Panc1 (cell line): ENCODE data around the gene ASTN2. TPM values are rescaled to one million over a fixed set of nuclear protein-coding genes. Genes with fewer than 3 reads are reported as not detected.

ENCODE experiments used
- ATAC-seq: fragments of 200-7000 bp; cut with Tn5 transposase; 2 replicates; pipeline ENCODE4 v1.9.1; 2020; ENCODE audit warnings: mild to moderate bottlenecking, moderate library complexity
- BruUV-seq: library from RNA; stranded (reverse); fragments of 400-500 nt; replicated peaks from 2 replicates; lab custom pipeline; 2021; lab: Mats Ljungman, UMichigan
- CTCF ChIA-PET: fragments of 300-600 bp; sonication (Branson Sonifier 250); formaldehyde crosslinking; loops from one replicate; lab custom pipeline; 2022; ENCODE audit warnings: antibody characterized with exemption; lab: Charles Lee
- POLR2A ChIA-PET: fragments of 300-600 bp; sonication (Branson Sonifier 250); formaldehyde crosslinking; loops from one replicate; lab custom pipeline; 2022; ENCODE audit warnings: antibody characterized with exemption; lab: Charles Lee
- DNase-seq: peaks from one replicate; pipeline ENCODE4 v3.0.0-alpha.2; 2010; ENCODE audit warnings: low read depth, low spot score
- H3K27ac ChIP-seq: 2 replicates; pipeline ENCODE4 v1.5.1; 2011; ENCODE audit warnings: mild to moderate bottlenecking, low read length, inconsistent platforms
- H3K27me3 ChIP-seq: fragments of 200-500 bp; sonication (Bioruptor generic); 2 replicates; pipeline ENCODE4 v1.6.0; 2014; ENCODE audit warnings: low read length, inconsistent platforms; ENCODE audit not compliant: control insufficient read depth, insufficient read depth
- H3K36me3 ChIP-seq: fragments of 200-500 bp; sonication (Bioruptor generic); 2 replicates; pipeline ENCODE4 v1.5.1; 2014; ENCODE audit warnings: inconsistent platforms, mild to moderate bottlenecking, low read length, moderate library complexity; ENCODE audit not compliant: control insufficient read depth, insufficient read depth
- H3K4me1 ChIP-seq: 2 replicates; pipeline ENCODE4 v1.5.1; 2011; ENCODE audit warnings: inconsistent platforms, mild to moderate bottlenecking, low read length, moderate library complexity; ENCODE audit not compliant: control insufficient read depth, insufficient read depth
- H3K4me3 ChIP-seq, 2 experiments: 2 replicates each; pipeline ENCODE4 v1.5.1; 2011 to 2012; ENCODE audit warnings: low read depth in 2 of 2, low read length in 2 of 2, mild to moderate bottlenecking in 2 of 2, inconsistent platforms in 1 of 2, moderate library complexity in 1 of 2
- H3K9me3 ChIP-seq: fragments of 200-500 bp; sonication (Bioruptor generic); 2 replicates; pipeline ENCODE4 v1.5.1; 2014; ENCODE audit warnings: low read depth, mild to moderate bottlenecking, inconsistent platforms, low read length, moderate library complexity; ENCODE audit not compliant: control insufficient read depth, insufficient read depth
- CTCF ChIP-seq: fragments of 450-650 bp; IDR thresholded peaks from 2 replicates; pipeline ENCODE4 v1.5.1; 2017; ENCODE audit warnings: mild to moderate bottlenecking
- POLR2AphosphoS5 ChIP-seq: IDR thresholded peaks from 2 replicates; pipeline ENCODE4 v1.6.1; 2012; ENCODE audit warnings: mild to moderate bottlenecking, low read depth, low read length, moderate library complexity
- REST ChIP-seq, 2 experiments: IDR thresholded peaks; 2 replicates each; pipeline ENCODE4 v1.6.1; 2011 to 2012; ENCODE audit warnings: low read depth in 2 of 2, control low read depth in 1 of 2, low read length in 1 of 2, mild to moderate bottlenecking in 1 of 2, moderate library complexity in 1 of 2; ENCODE audit not compliant: insufficient read depth in 1 of 2
- SIN3A ChIP-seq: IDR thresholded peaks from 2 replicates; pipeline ENCODE4 v1.6.1; 2012; ENCODE audit warnings: low read depth, mild to moderate bottlenecking, low read length, moderate library complexity, borderline replicate concordance; ENCODE audit not compliant: insufficient read depth
- TCF7L2 ChIP-seq: IDR thresholded peaks from 2 replicates; pipeline ENCODE4 v1.6.1; 2011; ENCODE audit warnings: mild to moderate bottlenecking, low read depth, low read length, inconsistent platforms
- in situ Hi-C: cut with HindIII; loops from 2 replicates; pipeline ENCODE4 v1.10.0; 2016; ENCODE audit warnings: low sequenced_read_pairs, low pct_unique_long_range_greater_than_20kb
- intact Hi-C: fragments of 100-400 bp; cut with micrococcal nuclease; formaldehyde crosslinking; loops from one replicate; pipeline ENCODE4 v1.10.0; 2022; ENCODE audit not compliant: unreplicated experiment
- total RNA-seq: library from RNA; stranded (reverse); gene quantifications from one replicate; pipeline ENCODE4 v1.2.1, GENCODE V29; 2021; ENCODE audit not compliant: unreplicated experiment

ASTN2 gene
- total RNA-seq, 1 experiment from 2014 or later, result 3.9 TPM

GRCh38 chr9:116913536-116913935 is 501.3 kb downstream of the ASTN2 start:
- no TSS peak for BruUV-seq
- no peak overlapping the region for H3K27ac ChIP-seq
- H3K4me3 ChIP-seq, result no peak overlapping the region
- in situ Hi-C loops, result no loop called here
- H3K4me1 ChIP-seq, result no peaks in the 10 kb centered on the region
- ATAC-seq, result no peak
- H3K9me3 ChIP-seq, result no peaks in the 10 kb centered on the region
- no peaks in the 10 kb centered on the region for H3K27me3 ChIP-seq
- no peaks in the 10 kb centered on the region for H3K36me3 ChIP-seq
- DNase-seq, result no peak
- intact Hi-C loops, result no loop called here
- TF ChIP-seq CTCF (no peak), REST (IDR thresholded peaks at IDR 0.05; ENCODE audit: insufficient read depth in 1 of 2, low read depth in 2 of 2, low read length in 1 of 2) (no peak), SIN3A (no peak), TCF7L2 (no peak), POLR2AphosphoS5 (no peak)
- ChIA-PET POLR2A (no interaction called here), CTCF (no interaction called here)

GRCh38 chr9:116910201-116910600 is 504.7 kb downstream of the ASTN2 start:
- Histone ChIP-seq H3K9me3 (no peaks in the 10 kb centered on the region), H3K36me3 (no peaks in the 10 kb centered on the region), H3K4me1 (no peaks in the 10 kb centered on the region), H3K27me3 (no peaks in the 10 kb centered on the region), H3K27ac (no peak overlapping the region), H3K4me3 (no peak overlapping the region)
- in situ Hi-C loops, result no loop called here
- POLR2A ChIA-PET, result no interaction called here
- ATAC-seq (no peak), DNase-seq (no peak)
- BruUV-seq, result no TSS peak
- TF ChIP-seq CTCF (no peak), SIN3A (no peak), POLR2AphosphoS5 (no peak)
- intact Hi-C loops, result no loop called here
- CTCF ChIA-PET, result no interaction called here

GRCh38 chr9:116907989-116908388 is 506.9 kb downstream of the ASTN2 start:
- ChIA-PET CTCF (no interaction called here), POLR2A (no interaction called here)
- Histone ChIP-seq H3K4me3 (no peak overlapping the region), H3K4me1 (no peaks in the 10 kb centered on the region), H3K27ac (no peak overlapping the region), H3K9me3 (no peaks in the 10 kb centered on the region), H3K36me3 (no peaks in the 10 kb centered on the region), H3K27me3 (no peaks in the 10 kb centered on the region)
- BruUV-seq, result no TSS peak
- no peak for TF ChIP-seq POLR2AphosphoS5
- no peak for TF ChIP-seq SIN3A
- intact Hi-C loops, result no loop called here
- ATAC-seq (no peak), DNase-seq (no peak)
- in situ Hi-C loops, result no loop called here
